OCI-LY1 (cell line): ENCODE results near the gene ZNF410.

Source experiments
- H2AFZ ChIP-seq: fragments of 200-600 bp; sonication (generic), shearing (Covaris generic); 2 replicates; pipeline ENCODE4 v1.6.0; 2014; ENCODE audit warnings: antibody characterized with exemption, mild to moderate bottlenecking, low read length
- H3F3A ChIP-seq: fragments of 200-600 bp; sonication (generic), shearing (Covaris generic); 2 replicates; pipeline ENCODE4 v1.6.0; 2014; ENCODE audit warnings: mild to moderate bottlenecking, antibody characterized with exemption, low read length, moderate library complexity; ENCODE audit not compliant: insufficient read depth
- H3K27ac ChIP-seq: fragments of 200-600 bp; sonication (generic); 2 replicates; pipeline ENCODE4 v1.5.1; 2014; ENCODE audit warnings: low read length, mixed run types, mild to moderate bottlenecking, low read depth; ENCODE audit not compliant: poor library complexity, severe bottlenecking
- H3K27me3 ChIP-seq: fragments of 200-600 bp; sonication (generic); 2 replicates; pipeline ENCODE4 v1.6.0; 2014; ENCODE audit warnings: antibody characterized with exemption, mild to moderate bottlenecking, low read length, moderate library complexity; ENCODE audit not compliant: insufficient read depth
- H3K36me3 ChIP-seq: fragments of 200-600 bp; sonication (generic); 2 replicates; pipeline ENCODE4 v1.6.1; 2014; ENCODE audit warnings: mild to moderate bottlenecking, antibody characterized with exemption, low read length, moderate library complexity, mixed read lengths; ENCODE audit not compliant: insufficient read depth
- H3K4me1 ChIP-seq: fragments of 200-600 bp; sonication (generic); 2 replicates; pipeline ENCODE4 v1.5.1; 2014; ENCODE audit warnings: mild to moderate bottlenecking, low read length, moderate library complexity; ENCODE audit not compliant: insufficient read depth, severe bottlenecking
- H3K4me2 ChIP-seq: fragments of 200-600 bp; sonication (generic), shearing (Covaris generic); 2 replicates; pipeline ENCODE4 v1.6.1; 2014; ENCODE audit warnings: low read length
- H3K4me3 ChIP-seq: fragments of 200-600 bp; sonication (generic); 2 replicates; pipeline ENCODE4 v1.5.1; 2014; ENCODE audit warnings: low read length, low read depth, mild to moderate bottlenecking, mixed read lengths; ENCODE audit not compliant: poor library complexity, severe bottlenecking
- H3K79me2 ChIP-seq: fragments of 200-600 bp; shearing (Covaris generic); 2 replicates; pipeline ENCODE4 v1.6.1; 2016; ENCODE audit warnings: mixed run types, low read length, mixed read lengths; ENCODE audit not compliant: insufficient read depth
- H3K9ac ChIP-seq: fragments of 200-600 bp; sonication (generic), shearing (Covaris generic); 2 replicates; pipeline ENCODE4 v1.6.1; 2014; ENCODE audit warnings: mild to moderate bottlenecking, low read length, mixed read lengths
- H3K9me2 ChIP-seq: fragments of 200-600 bp; sonication (generic), shearing (Covaris generic); 2 replicates; pipeline ENCODE4 v1.6.1; 2014; ENCODE audit warnings: low read depth, mild to moderate bottlenecking, low read length, mixed read lengths
- H3K9me3 ChIP-seq: fragments of 200-600 bp; shearing (Covaris generic); 2 replicates; pipeline ENCODE4 v1.6.1; 2014; ENCODE audit warnings: low read length, mixed read lengths
- H4K20me1 ChIP-seq: fragments of 200-600 bp; sonication (generic), shearing (Covaris generic); 2 replicates; pipeline ENCODE4 v1.6.0; 2016; ENCODE audit warnings: mild to moderate bottlenecking, low read length; ENCODE audit not compliant: insufficient read depth
- CTCF ChIP-seq: fragments of 200-600 bp; sonication (generic), shearing (Covaris generic); IDR thresholded peaks from 2 replicates; pipeline ENCODE4 v1.5.1; 2017; ENCODE audit warnings: mild to moderate bottlenecking, antibody characterized with exemption, low read length, moderate library complexity, mixed read lengths
- EZH2 ChIP-seq: fragments of 200-600 bp; sonication (generic), shearing (Covaris generic); IDR thresholded peaks from 2 replicates; pipeline ENCODE4 v1.8.0; 2017; ENCODE audit warnings: borderline replicate concordance, mixed run types, mild to moderate bottlenecking, antibody characterized with exemption, low read length, moderate library complexity, mixed read lengths

The ZNF410 gene

GRCh38 chr14:73842851-73843250 is 43.8 kb upstream of the ZNF410 start:
- no peaks in the 10 kb centered on the region for H3K27me3 ChIP-seq
- no peaks in the 10 kb centered on the region for H3K79me2 ChIP-seq
- H3K4me2 ChIP-seq = no peak overlapping the region

DNA sequence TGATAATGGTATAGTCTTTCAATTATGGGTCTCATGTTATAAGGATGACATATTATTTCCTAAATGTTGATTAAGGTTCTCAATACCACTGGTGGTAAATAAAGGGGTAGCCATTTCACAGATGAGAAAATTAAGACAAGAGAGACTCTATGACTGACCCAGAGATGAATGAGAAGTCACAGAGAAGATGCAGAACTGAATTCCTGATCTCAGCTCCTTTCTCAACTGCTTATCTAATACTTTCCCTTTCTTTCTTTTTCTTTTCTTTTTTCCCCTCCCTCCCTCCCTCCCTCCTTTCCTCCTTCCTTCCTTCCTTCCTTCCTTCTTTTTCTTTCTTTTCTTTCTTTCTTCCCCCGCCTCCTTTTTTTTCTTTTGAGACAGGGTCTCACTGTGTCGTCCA is 43.4 kb upstream of the ZNF410 start:
- Histone ChIP-seq H3K4me3 (no peak overlapping the region), H3K4me2 (no peak overlapping the region), H3K79me2 (no peaks in the 10 kb centered on the region), H4K20me1 (no peaks in the 10 kb centered on the region), H3K9ac (no peak overlapping the region), H3K36me3 (no peaks in the 10 kb centered on the region), H3K9me2 (no peaks in the 10 kb centered on the region), H3K4me1 (no peaks in the 10 kb centered on the region), H3K27ac (no peak overlapping the region), H3K9me3 (no peaks in the 10 kb centered on the region), H3F3A (no peaks in the 10 kb centered on the region), H2AFZ (no peak overlapping the region), H3K27me3 (no peaks in the 10 kb centered on the region)
- TF ChIP-seq CTCF = no peak
- TF ChIP-seq EZH2 = no peak

More at GRCh38 chr14:73842851-73843250, 43.8 kb upstream of the ZNF410 start:
- Histone ChIP-seq H4K20me1 (no peaks in the 10 kb centered on the region), H3F3A (no peaks in the 10 kb centered on the region), H3K9me2 (no peaks in the 10 kb centered on the region), H3K27ac (no peak overlapping the region), H3K9me3 (no peaks in the 10 kb centered on the region), H3K4me3 (no peak overlapping the region), H3K4me1 (no peaks in the 10 kb centered on the region), H2AFZ (no peak overlapping the region), H3K36me3 (no peaks in the 10 kb centered on the region), H3K9ac (no peak overlapping the region)
- TF ChIP-seq EZH2 (no peak), CTCF (no peak)

- Histone ChIP-seq H4K20me1 (no peaks in the 10 kb centered on the region), H3K4me1 (peaks cover 8% of the 10 kb centered on the region), H3K79me2 (no peaks in the 10 kb centered on the region), H3K27ac (no peak overlapping the region), H3K4me2 (no peak overlapping the region), H3K4me3 (no peak overlapping the region), H3K36me3 (no peaks in the 10 kb centered on the region), H3K27me3 (no peaks in the 10 kb centered on the region), H3F3A (0 out of 2 replicates have a peak, but pooled peaks cover 5% of the 10 kb centered on the region), H3K9ac (no peak overlapping the region), H3K9me3 (no peaks in the 10 kb centered on the region), H2AFZ (no peak overlapping the region), H3K9me2 (no peaks in the 10 kb centered on the region)
- no peak for TF ChIP-seq EZH2
- TF ChIP-seq CTCF = no peak
Measured at GRCh38 chr14:73846947-73847346, 39.7 kb upstream of the ZNF410 start.
